GM18519 (cell line): ENCODE results near the gene HIC2.
"Not testable (repeated sequence)": the region's sequence is repeated elsewhere in the genome, so short reads cannot be mapped to it uniquely, and the experiment has no call there.

Source experiments
- ATAC-seq: cut with Tn5 transposase; IDR thresholded peaks from one replicate; pipeline ENCODE4 v1.9.1; 2021; ENCODE audit warnings: mild to moderate bottlenecking, moderate library complexity; ENCODE audit not compliant: unreplicated experiment, low FRiP score

HIC2 gene

DNA sequence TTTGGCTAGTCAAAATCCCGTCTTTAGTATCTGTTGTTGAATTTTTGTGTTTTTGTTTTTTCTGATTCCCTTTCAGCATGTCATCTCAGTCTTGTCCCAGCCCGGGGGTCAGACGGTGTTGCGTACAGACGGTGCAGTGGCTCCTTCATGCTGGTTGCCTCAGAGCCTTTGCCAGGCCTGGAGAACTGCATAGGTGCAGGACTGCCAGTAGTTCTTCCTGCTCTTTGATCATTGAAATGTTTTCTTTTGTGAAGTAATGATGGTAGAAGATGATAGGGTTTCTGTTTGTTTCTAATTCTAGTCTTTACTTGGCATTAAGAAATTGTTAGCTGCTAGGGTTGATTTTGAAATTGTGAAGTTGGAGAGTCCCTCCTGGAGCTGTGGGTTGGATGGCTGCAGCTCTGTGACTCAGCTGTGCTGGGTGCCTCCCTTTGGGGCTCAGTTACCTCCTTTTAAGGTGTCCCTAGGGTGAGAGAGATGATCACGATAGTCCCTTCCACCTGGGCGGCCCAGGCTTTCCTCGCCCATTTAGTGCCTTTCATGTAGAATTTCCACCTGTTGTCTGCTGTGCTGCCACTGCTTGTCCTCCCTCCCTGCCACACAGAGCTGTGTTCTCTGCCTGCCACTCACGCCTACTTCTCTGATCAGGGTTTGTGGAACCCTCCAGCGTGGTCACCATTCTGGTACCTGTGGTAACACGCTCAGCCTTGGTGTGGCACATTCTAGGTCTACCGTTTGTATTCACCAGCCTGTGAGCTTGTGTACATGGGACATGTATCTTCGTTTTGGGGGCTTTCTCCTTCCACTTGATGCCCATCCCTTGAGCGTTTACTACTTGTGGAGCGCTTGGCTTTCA lies 17.4 kb downstream of the HIC2 start:
- not testable (repeated sequence) for ATAC-seq

DNA sequence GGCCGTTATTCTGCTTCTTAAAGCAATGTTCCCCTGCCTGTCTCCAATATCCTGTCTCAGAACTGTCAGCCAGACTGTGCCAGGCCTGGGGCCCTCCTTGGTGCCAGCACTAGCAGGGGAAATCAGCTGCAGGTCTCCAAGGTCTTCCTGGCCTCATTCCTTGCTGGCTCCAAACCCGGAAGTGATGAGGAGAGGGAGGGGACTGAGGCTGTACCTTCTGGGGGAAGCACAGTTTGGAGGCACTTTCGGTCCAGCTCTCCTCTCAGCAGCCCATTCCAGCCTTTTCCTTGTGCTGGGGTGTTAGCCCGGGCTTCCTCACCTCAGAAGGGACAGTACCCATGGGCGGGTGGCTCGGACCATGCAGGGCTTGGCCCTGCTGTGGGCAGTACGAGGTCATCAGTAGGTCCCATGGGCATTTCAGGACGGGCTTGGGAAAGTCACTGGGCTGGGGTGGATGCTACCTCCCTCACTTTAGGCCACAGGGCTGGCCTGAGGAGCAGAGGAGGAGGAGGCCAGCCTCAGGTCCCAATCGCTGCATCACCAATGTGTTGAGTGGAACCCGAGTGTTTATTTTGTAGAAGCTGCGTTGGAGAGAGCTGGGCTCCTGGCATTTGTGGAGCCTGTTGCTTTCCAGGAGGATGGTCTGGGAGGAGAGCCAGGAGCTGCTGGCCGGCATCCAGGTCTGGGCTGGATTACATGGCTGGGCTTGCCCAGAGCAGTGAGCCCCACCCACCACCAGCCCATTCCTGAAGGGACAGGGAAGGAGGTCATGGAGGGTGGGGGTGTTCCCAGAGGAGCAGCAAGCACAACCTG lies 19.0 kb downstream of the HIC2 start:
- ATAC-seq, result not testable (repeated sequence)

DNA sequence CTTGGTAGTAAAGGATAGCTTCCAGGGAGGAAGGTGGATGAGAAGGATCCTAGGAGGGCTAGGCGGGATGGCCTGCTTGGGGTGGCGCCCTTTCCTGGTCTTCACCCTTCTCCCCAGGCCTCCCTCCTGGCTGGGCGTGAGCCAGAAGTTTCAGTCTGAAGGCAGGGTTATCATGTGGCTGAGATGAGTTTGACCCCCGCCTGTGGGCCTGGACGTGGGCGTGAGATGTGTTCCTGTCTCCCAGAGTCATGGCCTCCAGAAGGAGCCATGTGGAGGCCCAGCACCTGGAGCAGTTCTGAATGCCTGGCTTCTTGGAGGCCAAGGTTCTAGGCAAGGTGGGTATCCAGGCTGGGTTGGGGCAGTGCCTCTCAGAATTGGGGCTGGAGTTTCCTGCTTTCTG lies 20.8 kb downstream of the HIC2 start:
- not testable (repeated sequence) for ATAC-seq

DNA sequence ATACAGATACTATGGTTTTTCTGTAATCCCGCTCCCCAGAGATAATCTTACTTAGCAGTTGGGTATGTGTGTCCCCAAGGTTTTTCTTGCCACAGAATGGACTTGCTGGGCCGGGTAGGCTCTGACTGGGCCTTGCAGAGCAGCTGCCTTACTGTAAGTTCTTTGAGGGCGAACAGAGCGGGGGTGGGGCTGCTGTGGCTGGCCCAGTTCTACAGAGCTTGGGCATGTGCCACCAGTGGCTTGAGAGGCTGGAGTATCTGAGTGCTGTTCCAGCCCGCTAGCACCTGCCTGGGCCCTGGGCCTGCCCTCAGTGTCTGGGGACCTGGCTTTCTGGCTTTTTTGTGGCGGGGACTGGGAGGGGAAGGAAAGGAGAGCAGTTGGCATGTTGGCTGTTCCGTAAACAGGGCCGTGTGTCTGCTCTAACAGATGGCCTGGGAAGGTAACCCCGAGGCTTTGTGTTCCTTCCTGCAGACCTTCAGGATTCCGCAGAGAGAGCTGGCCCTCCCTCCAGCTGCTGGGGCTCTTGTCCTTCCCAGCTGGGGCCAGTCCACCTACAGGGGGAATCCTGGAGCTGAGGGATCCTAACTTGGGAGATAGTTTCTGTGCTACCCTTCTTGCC lies 23.0 kb downstream of the HIC2 start:
- not testable (repeated sequence) for ATAC-seq

DNA sequence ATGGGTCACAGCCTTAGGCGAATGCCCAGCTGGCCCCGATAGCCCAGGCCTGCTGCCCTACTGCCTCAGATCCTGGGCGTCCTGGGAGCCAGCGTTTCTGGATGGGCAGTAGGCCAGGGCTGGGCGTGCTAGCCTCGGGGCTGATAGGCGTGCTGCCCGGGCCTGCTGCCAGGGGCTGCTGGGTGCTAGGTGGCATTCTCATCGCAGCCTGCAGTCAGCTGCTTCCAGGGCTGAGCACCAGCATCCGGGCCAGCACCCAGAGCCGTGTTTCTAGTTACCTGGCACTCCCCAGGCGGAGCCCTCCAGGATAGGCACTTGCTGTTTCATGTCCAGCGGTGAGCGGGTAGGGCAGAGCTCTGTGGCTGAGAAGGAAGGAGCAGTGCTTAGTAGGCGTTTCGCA lies 23.5 kb downstream of the HIC2 start:
- ATAC-seq, result not testable (repeated sequence)

DNA sequence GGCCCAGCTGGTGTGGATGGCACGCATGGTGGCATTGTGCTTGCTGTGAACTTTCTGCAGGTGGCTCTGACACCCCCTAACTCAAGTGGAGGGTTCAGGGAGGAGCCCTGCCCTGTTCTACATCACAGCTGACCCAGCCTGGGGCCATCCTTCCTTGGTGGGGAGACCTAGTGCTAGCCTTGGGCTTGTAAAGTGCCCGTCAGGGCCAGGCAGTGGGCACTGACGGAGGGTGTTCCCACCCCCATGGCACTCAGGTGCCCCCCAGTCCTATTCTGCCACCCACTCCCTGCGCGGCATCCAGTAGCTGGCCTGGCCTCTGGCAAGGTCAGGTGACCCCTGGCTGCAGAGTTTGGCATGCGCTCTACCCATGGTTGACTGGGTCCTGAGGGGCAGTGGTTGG lies 24.0 kb downstream of the HIC2 start:
- not testable (repeated sequence) for ATAC-seq

DNA sequence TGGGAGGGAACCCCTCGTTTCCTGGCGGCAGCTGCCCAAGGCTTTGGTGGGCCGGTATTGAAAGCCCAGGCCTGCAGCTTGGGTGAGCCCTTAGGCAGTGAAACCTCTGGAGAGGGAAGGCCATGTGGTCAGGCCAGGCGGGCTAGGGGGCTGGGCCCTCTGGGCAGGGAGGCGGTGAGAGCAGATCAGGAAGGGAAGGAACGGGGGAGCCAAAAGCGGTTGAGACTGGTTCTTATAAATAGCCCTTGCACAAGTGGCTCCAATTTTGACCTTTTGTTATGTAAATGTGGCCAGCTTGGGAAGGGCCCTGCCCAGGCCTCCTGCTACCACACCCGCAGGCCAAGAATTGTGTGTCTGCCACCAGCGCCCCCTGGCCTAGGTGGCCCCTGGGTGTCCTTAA lies 25.0 kb downstream of the HIC2 start:
- not testable (repeated sequence) for ATAC-seq

DNA sequence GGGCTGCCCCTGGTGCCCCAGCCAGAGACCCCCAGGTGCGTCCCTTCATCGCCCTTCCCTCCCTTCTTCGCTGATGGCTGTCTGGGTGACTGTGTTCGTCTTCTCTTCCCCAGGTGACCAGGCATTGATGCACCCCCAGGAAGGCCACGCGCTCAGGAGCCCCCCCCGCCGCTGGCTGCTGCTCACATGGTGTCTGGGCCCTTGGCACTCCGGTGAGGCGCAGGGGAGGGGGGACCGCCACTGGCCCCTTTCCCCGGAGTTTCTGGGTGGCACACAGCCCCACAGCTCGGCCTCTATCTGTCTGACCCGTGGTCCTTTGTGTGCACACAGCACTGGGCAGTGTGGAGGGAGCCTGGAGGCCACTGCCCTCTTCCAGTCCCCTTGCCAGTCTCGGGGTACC lies 25.5 kb downstream of the HIC2 start:
- not testable (repeated sequence) for ATAC-seq

DNA sequence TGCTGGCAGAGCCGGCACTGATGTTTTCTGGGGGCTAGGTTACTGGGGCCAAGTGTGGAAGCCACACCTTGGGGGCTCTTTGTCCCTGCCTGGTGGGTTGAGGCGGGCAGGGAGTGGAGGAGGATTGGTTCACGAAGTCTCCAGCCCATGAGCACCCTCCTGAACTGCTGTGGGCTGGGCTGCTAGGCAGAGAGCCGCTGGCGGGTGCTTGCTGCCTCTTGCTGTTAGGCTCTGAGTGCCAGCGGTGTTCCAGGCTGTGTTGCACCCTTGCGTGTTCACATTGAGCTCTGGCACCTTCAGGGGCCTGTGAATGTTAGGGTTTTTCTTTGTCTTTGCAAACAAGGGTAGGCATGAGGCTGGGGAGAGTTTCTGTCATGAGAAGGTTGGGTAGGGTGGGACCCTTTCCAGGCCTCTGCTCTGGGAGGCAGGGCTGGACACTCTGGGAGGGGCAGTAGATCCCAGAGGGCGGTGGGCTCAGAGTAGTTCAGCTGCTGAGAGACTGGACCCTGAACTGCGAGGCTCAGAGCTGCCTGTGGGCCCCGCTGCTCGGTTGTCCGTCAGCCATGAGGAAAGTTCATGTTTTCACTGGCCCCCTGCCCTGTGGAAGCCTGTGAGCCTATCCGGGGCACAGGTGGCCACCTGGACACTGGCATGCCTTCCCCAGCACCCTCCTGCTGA lies 26.0 kb downstream of the HIC2 start:
- no peak for ATAC-seq

DNA sequence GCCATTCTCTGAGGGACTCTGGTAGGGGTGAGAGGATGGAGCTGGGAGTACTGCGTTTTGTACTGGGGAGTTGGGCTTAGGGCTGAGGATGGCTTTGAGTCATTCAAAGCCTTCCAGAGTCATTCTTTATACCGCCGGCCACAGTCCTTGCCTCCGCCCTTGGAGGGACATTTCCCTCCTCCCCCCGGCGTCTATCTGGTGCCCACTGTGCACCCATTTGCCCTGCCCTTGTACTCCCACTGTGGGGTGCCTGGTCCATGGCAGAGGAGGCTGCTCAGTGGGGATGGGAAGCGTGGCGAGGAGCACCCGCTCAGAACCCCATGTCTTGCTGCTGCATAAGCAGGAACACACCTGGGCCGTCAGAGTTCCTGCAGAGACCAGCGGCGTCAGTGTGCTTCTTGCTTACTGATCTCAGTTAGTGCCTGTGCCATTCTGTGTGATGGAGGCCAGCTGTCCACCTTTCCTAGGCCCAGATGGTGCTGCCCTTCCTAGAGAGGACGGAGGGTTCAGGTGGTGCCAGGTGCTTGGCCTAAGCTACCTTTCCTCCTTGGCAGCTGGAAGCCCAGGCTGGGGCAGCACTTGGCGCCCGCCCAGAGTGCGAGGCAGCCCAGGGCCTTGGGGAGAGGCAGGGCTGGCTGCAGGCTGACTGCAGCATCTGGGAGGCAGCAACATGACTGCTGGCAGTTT lies 26.7 kb downstream of the HIC2 start:
- ATAC-seq, result no peak

DNA sequence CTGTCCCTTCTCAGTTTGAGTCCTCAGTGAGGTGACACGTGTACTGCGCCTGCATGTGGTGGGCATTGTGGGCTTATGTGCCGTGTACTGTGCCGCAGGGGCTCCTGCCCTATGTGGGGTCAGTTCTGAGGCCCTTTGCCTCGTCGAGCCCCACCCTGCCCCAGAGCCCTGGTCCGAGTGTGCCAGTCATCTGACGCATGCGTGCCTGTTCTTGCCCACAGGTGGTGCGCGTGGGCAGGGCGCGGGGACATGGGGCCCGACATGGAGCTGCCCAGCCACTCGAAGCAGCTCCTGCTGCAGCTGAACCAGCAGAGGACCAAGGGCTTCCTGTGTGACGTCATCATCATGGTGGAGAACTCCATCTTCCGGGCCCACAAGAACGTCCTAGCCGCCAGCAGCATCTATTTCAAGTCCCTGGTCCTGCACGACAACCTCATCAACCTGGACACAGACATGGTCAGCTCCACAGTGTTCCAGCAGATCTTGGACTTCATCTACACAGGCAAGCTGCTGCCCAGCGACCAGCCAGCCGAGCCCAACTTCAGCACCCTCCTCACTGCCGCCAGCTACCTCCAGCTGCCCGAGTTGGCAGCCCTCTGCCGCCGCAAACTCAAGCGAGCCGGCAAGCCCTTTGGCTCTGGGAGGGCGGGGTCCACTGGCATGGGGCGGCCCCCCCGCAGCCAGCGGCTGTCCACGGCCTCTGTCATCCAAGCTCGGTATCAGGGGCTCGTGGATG lies 27.7 kb downstream of the HIC2 start:
- no peak for ATAC-seq

DNA sequence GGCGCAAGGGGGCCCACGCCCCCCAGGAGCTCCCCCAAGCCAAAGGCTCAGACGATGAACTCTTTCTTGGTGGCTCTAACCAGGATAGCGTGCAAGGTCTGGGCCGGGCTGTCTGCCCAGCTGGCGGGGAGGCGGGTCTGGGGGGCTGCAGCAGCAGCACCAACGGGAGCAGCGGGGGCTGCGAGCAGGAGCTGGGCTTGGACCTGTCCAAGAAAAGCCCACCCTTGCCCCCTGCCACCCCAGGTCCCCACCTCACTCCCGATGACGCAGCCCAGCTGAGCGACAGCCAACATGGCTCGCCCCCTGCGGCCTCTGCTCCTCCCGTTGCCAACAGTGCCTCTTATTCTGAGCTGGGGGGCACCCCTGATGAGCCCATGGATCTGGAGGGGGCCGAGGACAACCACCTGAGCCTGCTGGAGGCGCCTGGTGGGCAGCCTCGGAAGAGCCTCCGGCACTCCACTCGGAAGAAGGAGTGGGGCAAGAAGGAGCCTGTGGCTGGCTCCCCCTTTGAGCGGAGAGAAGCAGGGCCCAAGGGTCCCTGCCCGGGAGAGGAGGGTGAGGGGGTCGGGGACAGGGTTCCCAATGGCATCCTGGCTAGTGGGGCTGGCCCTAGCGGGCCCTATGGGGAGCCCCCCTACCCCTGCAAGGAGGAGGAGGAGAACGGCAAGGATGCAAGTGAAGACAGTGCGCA lies 28.4 kb downstream of the HIC2 start:
- no peak for ATAC-seq

DNA sequence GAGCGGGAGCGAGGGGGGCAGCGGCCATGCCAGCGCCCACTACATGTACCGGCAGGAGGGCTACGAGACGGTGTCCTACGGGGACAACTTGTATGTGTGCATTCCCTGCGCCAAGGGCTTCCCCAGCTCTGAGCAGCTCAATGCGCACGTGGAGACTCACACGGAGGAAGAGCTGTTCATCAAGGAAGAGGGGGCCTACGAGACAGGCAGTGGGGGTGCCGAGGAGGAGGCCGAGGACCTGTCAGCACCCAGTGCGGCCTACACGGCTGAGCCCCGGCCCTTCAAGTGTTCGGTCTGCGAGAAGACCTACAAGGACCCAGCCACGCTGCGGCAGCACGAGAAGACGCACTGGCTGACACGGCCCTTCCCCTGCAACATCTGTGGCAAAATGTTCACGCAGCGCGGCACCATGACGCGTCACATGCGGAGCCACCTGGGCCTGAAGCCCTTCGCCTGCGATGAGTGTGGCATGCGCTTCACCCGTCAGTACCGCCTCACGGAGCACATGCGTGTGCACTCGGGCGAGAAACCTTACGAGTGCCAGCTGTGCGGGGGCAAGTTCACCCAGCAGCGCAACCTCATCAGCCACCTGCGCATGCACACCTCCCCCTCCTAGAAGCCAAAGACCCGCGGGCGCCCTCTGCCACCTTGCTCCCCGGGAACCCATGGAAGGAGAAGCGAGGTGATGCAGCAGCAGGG lies 29.1 kb downstream of the HIC2 start:
- no peak for ATAC-seq

DNA sequence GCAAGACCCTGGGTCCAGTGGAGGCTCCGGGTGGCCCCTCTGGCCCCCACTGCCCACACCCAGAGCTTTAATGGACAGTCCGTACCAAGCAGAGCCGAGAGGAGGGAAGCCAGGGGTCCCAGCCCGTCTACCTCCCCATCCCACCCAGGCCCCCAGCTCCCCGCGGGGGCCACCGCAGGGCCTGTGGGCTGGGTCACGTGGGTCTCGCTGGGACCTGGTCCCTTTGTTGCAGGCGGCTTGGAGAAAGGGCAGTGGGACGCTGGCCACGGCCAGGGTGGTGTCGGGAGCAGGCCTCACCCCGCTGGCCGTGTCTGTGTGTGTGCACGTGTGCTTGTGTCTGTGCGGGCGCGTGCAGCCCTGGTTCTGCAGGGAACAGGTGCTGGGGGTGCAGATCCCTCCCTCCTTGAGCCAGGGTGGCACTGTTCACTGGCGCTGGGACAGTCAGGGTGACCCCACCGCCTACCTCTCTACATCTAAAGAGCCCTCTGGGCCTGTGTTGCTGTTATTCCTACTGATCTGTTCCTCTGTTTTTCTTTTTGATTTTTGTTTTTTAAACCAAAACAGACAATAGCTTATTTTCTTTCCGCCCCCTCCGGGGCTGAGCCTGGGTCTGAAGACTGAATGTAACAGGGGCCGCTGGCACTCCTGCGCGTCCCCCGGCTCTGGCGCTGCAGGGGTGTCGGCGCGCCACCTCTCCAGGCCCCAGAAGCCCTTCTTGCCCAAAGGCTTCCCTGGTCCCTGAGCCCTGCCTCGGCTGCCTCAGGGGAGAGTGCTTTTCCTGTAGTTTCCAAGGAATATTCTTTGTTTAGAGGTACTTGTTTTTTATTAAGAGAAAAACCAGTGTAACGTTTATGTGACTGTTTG lies 29.9 kb downstream of the HIC2 start:
- no peak for ATAC-seq

DNA sequence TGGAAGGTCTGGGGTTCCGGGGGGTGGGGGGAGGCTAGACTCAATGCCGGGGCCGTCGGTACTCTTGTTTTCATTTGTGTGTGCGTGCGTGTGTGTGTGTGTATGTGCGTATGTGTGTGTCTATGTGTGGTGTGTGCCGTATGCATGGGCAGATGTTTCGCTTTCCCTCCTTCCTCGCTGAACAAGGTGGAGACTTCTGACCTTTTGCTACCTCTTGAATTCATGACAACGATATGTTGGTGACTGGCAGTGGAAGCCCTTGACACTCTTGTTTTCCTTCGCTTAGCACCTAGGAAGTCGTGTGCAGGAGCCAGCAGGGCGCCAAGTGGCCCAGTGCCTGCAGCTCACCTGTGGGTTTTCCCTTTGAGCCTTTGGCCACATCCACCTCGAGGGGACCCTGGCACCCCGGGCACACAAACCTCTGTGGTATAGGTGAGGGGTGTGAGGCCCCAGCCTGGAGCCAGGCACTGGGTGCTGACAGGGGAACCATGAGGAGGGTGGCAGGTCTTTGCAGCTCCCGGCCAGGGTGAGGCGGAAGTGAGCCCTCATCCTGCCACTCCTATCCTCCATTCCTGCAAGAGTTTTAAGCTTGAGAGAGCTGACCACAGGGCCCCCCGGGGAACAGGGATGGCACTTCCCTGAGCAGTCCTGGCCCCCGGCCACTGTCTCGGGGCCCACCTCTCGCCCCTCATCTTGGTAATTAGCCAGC lies 30.7 kb downstream of the HIC2 start:
- ATAC-seq, result no peak

DNA sequence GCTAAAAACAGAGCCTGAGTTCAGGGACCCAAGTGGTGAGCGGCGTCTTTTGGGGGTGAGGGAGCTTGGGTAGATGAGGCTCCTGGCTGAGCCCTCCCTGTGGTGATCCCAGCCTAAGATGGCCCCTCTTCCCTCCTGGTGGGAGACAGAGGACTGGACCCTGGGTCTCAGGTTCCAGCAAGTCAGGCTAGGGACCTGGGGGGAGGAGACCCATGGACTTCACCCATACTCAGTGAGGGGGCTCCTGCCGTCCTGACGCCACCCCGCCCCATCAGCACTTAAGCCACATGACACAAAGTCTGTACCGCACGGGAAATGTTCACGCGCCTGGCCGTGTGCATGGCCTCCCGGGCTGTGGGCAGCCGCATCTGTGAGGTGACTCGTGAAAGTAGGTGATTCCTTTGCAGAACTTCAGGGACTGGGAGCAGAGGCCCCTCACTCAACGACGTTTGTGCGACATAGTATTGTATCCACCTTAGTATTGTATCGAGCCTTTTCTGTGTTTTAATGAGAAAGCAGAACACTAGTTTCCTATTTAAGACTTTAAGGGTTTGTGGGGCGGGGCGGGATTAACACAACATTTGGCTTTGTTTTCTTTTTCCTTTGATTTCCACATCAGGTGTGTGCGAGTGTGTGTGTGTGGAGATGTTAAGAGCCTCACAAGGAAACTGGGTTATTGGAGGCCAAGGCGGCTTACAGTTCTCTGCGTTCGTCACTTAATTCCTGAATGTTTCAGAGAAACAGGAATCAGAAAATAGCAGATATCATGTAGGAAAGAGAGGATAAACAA lies 31.7 kb downstream of the HIC2 start:
- ATAC-seq, result no peak
